H1 (cell line): ENCODE results near the gene ABCC6. TPM values are rescaled to one million over a fixed set of nuclear protein-coding genes. Genes with fewer than 3 reads are reported as not detected.

ENCODE experiments used
- CTCF ChIA-PET: fragments of 300-600 bp; sonication (Branson Sonifier 250); formaldehyde crosslinking; loops from one replicate; lab custom pipeline; 2021; ENCODE audit not compliant: partially characterized antibody; lab: Charles Lee
- POLR2A ChIA-PET: fragments of 300-600 bp; sonication (Branson Sonifier 250); formaldehyde crosslinking; loops from one replicate; lab custom pipeline; 2021; ENCODE audit warnings: inconsistent platforms; ENCODE audit not compliant: partially characterized antibody; lab: Charles Lee
- DNase-seq, 2 experiments: peaks; one replicate each; pipeline versions ENCODE4 v3.0.0 to v3.0.0-alpha.2; 2010 to 2022; ENCODE audit warnings: low spot score in 2 of 2, low read depth in 1 of 2, mixed read lengths in 1 of 2
- FAIRE-seq: peaks from 2 replicates; lab custom pipeline; 2011; peaks lifted over from hg19 to GRCh38; lab: Jason Lieb, UNC
- H2AFZ ChIP-seq: 2 replicates; pipeline ENCODE4 v1.8.1; 2012; ENCODE audit warnings: low read length, inconsistent platforms
- H2AK5ac ChIP-seq: 2 replicates; pipeline ENCODE4 v1.6.1; 2013; ENCODE audit warnings: low read depth, low read length
- H2BK120ac ChIP-seq: replicated peaks from 2 replicates; pipeline ENCODE3; 2013; ENCODE audit warnings: low read depth, low read length, inconsistent platforms
- H2BK12ac ChIP-seq: 2 replicates; pipeline ENCODE4 v1.6.1; 2013; ENCODE audit warnings: low read depth, low read length
- H2BK15ac ChIP-seq: 2 replicates; pipeline ENCODE4 v1.6.1; 2013; ENCODE audit warnings: low read length
- H2BK20ac ChIP-seq: 2 replicates; pipeline ENCODE4 v1.6.1; 2013; ENCODE audit warnings: low read length
- H2BK5ac ChIP-seq: 2 replicates; pipeline ENCODE4 v1.6.1; 2013; ENCODE audit warnings: low read depth, low read length
- H3K14ac ChIP-seq: 2 replicates; pipeline ENCODE4 v1.6.1; 2013; ENCODE audit warnings: inconsistent platforms; ENCODE audit not compliant: insufficient read length
- H3K18ac ChIP-seq: 2 replicates; pipeline ENCODE4 v1.6.1; 2013; ENCODE audit warnings: low read length; ENCODE audit errors: extremely low read depth
- H3K23ac ChIP-seq: 2 replicates; pipeline ENCODE4 v1.6.1; 2013; ENCODE audit warnings: inconsistent platforms; ENCODE audit not compliant: insufficient read length
- H3K23me2 ChIP-seq: 2 replicates; pipeline ENCODE4 v1.6.1; 2013; ENCODE audit warnings: low read depth, low read length
- H3K27ac ChIP-seq: 2 replicates; pipeline ENCODE4 v1.6.1; 2011; ENCODE audit warnings: low read depth, low read length, inconsistent platforms
- H3K27me3 ChIP-seq, 4 experiments: replicated peaks in 1 of 4; 1 replicate in 1 of 4; 2 replicates in 3 of 4; pipeline versions ENCODE4 v1.6.1 to v1.8.1; 2011 to 2013; ENCODE audit warnings: low read length in 3 of 4, mild to moderate bottlenecking in 3 of 4, inconsistent platforms in 2 of 4, mixed read lengths in 2 of 4, moderate library complexity in 1 of 4; ENCODE audit not compliant: control insufficient read depth in 3 of 4, insufficient read depth in 3 of 4; ENCODE audit errors: extremely low read depth in 1 of 4
- H3K36me3 ChIP-seq, 4 experiments: 2 replicates each; pipeline versions ENCODE4 v1.6.1 to v1.8.1; 2011 to 2013; ENCODE audit warnings: mild to moderate bottlenecking in 4 of 4, low read length in 3 of 4, moderate library complexity in 2 of 4, control low read depth in 1 of 4, inconsistent platforms in 1 of 4; ENCODE audit not compliant: insufficient read depth in 4 of 4, control insufficient read depth in 2 of 4
- H3K4ac ChIP-seq: replicated peaks from 2 replicates; pipeline ENCODE3; 2013; ENCODE audit warnings: low read length, low read depth, mixed read lengths, inconsistent platforms; ENCODE audit not compliant: insufficient read length
- H3K4me1 ChIP-seq, 4 experiments: replicated peaks in 1 of 4; 1 replicate in 1 of 4; 2 replicates in 3 of 4; pipeline versions ENCODE4 v1.6.1 to v1.8.1; 2011 to 2013; ENCODE audit warnings: low read length in 3 of 4, inconsistent platforms in 2 of 4, mixed read lengths in 1 of 4; ENCODE audit not compliant: insufficient read depth in 4 of 4, control insufficient read depth in 3 of 4
- H3K4me2 ChIP-seq, 2 experiments: 2 replicates each; pipeline versions ENCODE4 v1.6.1 to v1.8.1; 2011 to 2013; ENCODE audit warnings: low read depth in 2 of 2, low read length in 2 of 2, control low read depth in 1 of 2, inconsistent platforms in 1 of 2, mild to moderate bottlenecking in 1 of 2; ENCODE audit not compliant: insufficient read depth in 1 of 2
- H3K4me3 ChIP-seq, 4 experiments: fragments of 200-600, 300-600 bp in 1 of 4; sonication (generic), shearing (Covaris generic), sonication (Bioruptor Twin) in 1 of 4; 2 replicates each; pipeline versions ENCODE4 v1.5.1 to v1.8.1; 2011 to 2016; ENCODE audit warnings: low read length in 4 of 4, low read depth in 3 of 4, control low read depth in 2 of 4, inconsistent platforms in 2 of 4, mild to moderate bottlenecking in 2 of 4, mixed read lengths in 1 of 4, moderate library complexity in 1 of 4; ENCODE audit not compliant: insufficient read depth in 2 of 4; ENCODE audit errors: extremely low read depth in 1 of 4
- H3K56ac ChIP-seq: replicated peaks from 2 replicates; pipeline ENCODE3; 2013; ENCODE audit warnings: low read depth, mild to moderate bottlenecking, mixed read lengths, low read length, inconsistent platforms; ENCODE audit not compliant: insufficient read length
- H3K79me1 ChIP-seq: 2 replicates; pipeline ENCODE4 v1.6.1; 2013; ENCODE audit warnings: low read depth, low read length, control low read depth
- H3K79me2 ChIP-seq, 2 experiments: 2 replicates each; pipeline versions ENCODE4 v1.6.1 to v1.8.1; 2012 to 2013; ENCODE audit warnings: low read length in 2 of 2, mild to moderate bottlenecking in 2 of 2, inconsistent platforms in 1 of 2; ENCODE audit not compliant: insufficient read depth in 2 of 2, control insufficient read depth in 1 of 2
- H3K9ac ChIP-seq, 4 experiments: replicated peaks in 1 of 4; 1 replicate in 1 of 4; 2 replicates in 3 of 4; pipeline versions ENCODE4 v1.6.1 to v1.8.1; 2011 to 2013; ENCODE audit warnings: low read depth in 3 of 4, low read length in 3 of 4, control low read depth in 2 of 4, mild to moderate bottlenecking in 2 of 4, moderate library complexity in 2 of 4, inconsistent platforms in 1 of 4; ENCODE audit errors: extremely low read depth in 1 of 4
- H3K9me3 ChIP-seq, 2 experiments: 2 replicates each; pipeline versions ENCODE4 v1.6.1 to v1.8.1; 2012 to 2013; ENCODE audit warnings: mild to moderate bottlenecking in 2 of 2, moderate library complexity in 2 of 2, control low read depth in 1 of 2, inconsistent platforms in 1 of 2, low read depth in 1 of 2, low read length in 1 of 2, mixed read lengths in 1 of 2; ENCODE audit not compliant: insufficient read depth in 2 of 2
- H4K20me1 ChIP-seq, 2 experiments: replicated peaks in 1 of 2; 2 replicates each; pipeline versions ENCODE3 to v1.8.1; 2011 to 2013; ENCODE audit warnings: inconsistent platforms in 2 of 2, low read length in 2 of 2, mild to moderate bottlenecking in 1 of 2; ENCODE audit not compliant: insufficient read depth in 2 of 2, control insufficient read depth in 1 of 2
- H4K5ac ChIP-seq: 2 replicates; pipeline ENCODE4 v1.6.1; 2013; ENCODE audit warnings: low read length, low read depth, mixed read lengths, inconsistent platforms; ENCODE audit not compliant: insufficient read length
- H4K8ac ChIP-seq: 2 replicates; pipeline ENCODE4 v1.8.0; 2013; ENCODE audit warnings: mild to moderate bottlenecking, moderate library complexity, low read length, inconsistent platforms; ENCODE audit not compliant: insufficient read depth; ENCODE audit errors: extremely low read depth
- H4K91ac ChIP-seq: replicated peaks from 2 replicates; pipeline ENCODE3; 2013; ENCODE audit warnings: low read length, mixed read lengths, inconsistent platforms; ENCODE audit not compliant: insufficient read length
- ASH2L ChIP-seq: fragments of 200-600, 300-600 bp; sonication (generic); IDR thresholded peaks from one replicate; pipeline ENCODE4 v1.7.1; 2017; ENCODE audit warnings: low read length
- BRCA1 ChIP-seq: IDR thresholded peaks from 2 replicates; pipeline ENCODE4 v1.6.1; 2012; ENCODE audit warnings: low read depth, low read length, improper control_type of control experiment
- MAX ChIP-seq: IDR thresholded peaks from 2 replicates; pipeline ENCODE4 v1.6.1; 2012; ENCODE audit warnings: inconsistent platforms
- SIN3A ChIP-seq, 2 experiments: IDR thresholded peaks in 1 of 2; conservative IDR thresholded peaks in 1 of 2; 2 replicates each; pipeline ENCODE4 v1.6.1; 2011 to 2012; ENCODE audit warnings: low read length in 2 of 2, improper control_type of control experiment in 1 of 2, low read depth in 1 of 2, mild to moderate bottlenecking in 1 of 2
- SP4 ChIP-seq: IDR thresholded peaks from 2 replicates; pipeline ENCODE4 v1.6.1; 2012; ENCODE audit warnings: low read length, inconsistent platforms
- SRF ChIP-seq: IDR thresholded peaks from 2 replicates; pipeline ENCODE4 v1.6.1; 2011; ENCODE audit warnings: mild to moderate bottlenecking, low read depth, low read length, moderate library complexity
- TEAD4 ChIP-seq: IDR thresholded peaks from 2 replicates; pipeline ENCODE4 v1.6.1; 2012; ENCODE audit warnings: low read depth, low read length, inconsistent platforms, mixed read lengths
- WGBS, 2 experiments: shearing (Covaris generic) in 1 of 2; methylation state at CpG; one replicate each; pipeline versions ENCODE4 v1.1.6 to v1.1.7; 2013 to 2015; ENCODE audit warnings: low lambda C conversion rate in 2 of 2, mixed read lengths in 2 of 2, inconsistent platforms in 1 of 2, low coverage in 1 of 2, missing lambda C conversion rate in 1 of 2; ENCODE audit not compliant: insufficient replicate concordance in 2 of 2, insufficient coverage in 1 of 2, insufficient read length in 1 of 2; ENCODE audit errors: extremely low coverage in 1 of 2, missing lambda C conversion rate in 1 of 2; 5-methylcytosine and 5-hydroxymethylcytosine counted together
- polyA plus RNA-seq, 7 experiments: library from polyadenylated mRNA; depleted of rRNA in 3 of 7; stranded (reverse) in 5 of 7; unstranded in 2 of 7; fragments of >200 nt in 5 of 7; fragments of 200-250 nt in 2 of 7; gene quantifications; 1 replicate in 5 of 7; 2 replicates in 1 of 7; 4 replicates in 1 of 7; pipeline versions ENCODE4 v1.2.1 to v1.2.3, GENCODE V29; 2011 to 2013; ENCODE audit warnings: missing spikeins in 2 of 7, mixed read lengths in 2 of 7
- total RNA-seq: library from RNA; stranded (reverse); fragmentation: NEBNext Ultra II Directional; extraction: Animal tissue kit (Norgen Biotek cat#: 25700); gene quantifications from 2 replicates; pipeline ENCODE4 v1.2.1, GENCODE V29; 2021
- TF ChIP-seq, protein P1 (sequence below): IDR thresholded peaks from 2 replicates; pipeline ENCODE4 v1.6.1; 2012; ENCODE audit warnings: low read length, inconsistent platforms

Gene ABCC6
- total and polyA plus RNA-seq, 2 of the 8 experiments (the other 6 are each of a cell fraction or from before 2014, with no cell fraction given), result 1.6 to 1.8 TPM

DNA sequence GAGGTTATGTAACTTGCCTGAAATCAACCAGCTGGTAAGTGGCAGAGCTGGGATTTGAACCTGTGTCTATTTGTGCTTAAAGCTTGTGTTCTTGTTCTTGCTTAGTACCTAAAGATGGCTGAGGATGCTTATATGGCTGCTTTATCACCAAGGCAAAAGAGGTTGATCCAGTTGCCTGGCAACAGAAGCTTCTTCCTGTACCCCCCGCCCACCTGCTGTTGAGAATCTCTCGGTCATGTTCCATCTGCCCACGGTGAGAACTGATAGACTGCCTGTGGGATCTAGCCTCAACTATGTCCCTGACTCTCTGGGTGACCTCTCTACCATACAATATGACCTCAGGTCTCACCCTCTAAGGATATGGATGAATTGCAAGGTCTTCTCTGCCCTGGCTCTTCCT lies 60.7 kb downstream of the ABCC6 start:
- Histone ChIP-seq H3K4me3 (no peak overlapping the region), H3K14ac (no peak overlapping the region), H3K27me3 (no peaks in the 10 kb centered on the region), H3K36me3 (no peaks in the 10 kb centered on the region), H2BK15ac (no peak overlapping the region), H4K91ac (no peak overlapping the region), H3K23me2 (peaks cover 3% of the 10 kb centered on the region; the same call in 1 of the 2 replicates), H2AK5ac (no peak overlapping the region), H3K56ac (no peak overlapping the region), H3K4me2 (no peak overlapping the region), H3K79me1 (no peaks in the 10 kb centered on the region), H2BK120ac (no peak overlapping the region), H4K8ac (no peak overlapping the region), H3K9ac (no peak overlapping the region), H3K9me3 (peaks cover 21 to 22% of the 10 kb centered on the region in 2 experiments), H4K5ac (no peak overlapping the region), H2BK12ac (no peak overlapping the region), H3K27ac (no peak overlapping the region), H2BK5ac (no peak overlapping the region), H4K20me1 (no peaks in the 10 kb centered on the region), H2BK20ac (no peak overlapping the region), H3K79me2 (no peaks in the 10 kb centered on the region), H3K4me1 (no peaks in the 10 kb centered on the region), H3K23ac (no peak overlapping the region), H3K4ac (no peak overlapping the region), H3K18ac (no peak overlapping the region), H2AFZ (no peak overlapping the region)
- DNase-seq, result no peak
- FAIRE-seq, result no peak
- POLR2A ChIA-PET, result no interaction called here
- 90% methylated on average over 3 of the region's 3 CpGs; no CpG with 5 or more reads in 1 of the 2 experiments for WGBS, 2 experiments
- CTCF ChIA-PET, result no interaction called here
- no peak for TF ChIP-seq MAX
- no peak for TF ChIP-seq TEAD4
- no peak for TF ChIP-seq SP4
- TF ChIP-seq SIN3A (conservative IDR thresholded peaks at IDR 0.05 in 1 of 2, IDR thresholded peaks at IDR 0.05 in 1 of 2; ENCODE audit: low read depth in 1 of 2, low read length in 2 of 2), result no peak
- TF ChIP-seq SRF, result no peak
- TF ChIP-seq, protein P1, sequence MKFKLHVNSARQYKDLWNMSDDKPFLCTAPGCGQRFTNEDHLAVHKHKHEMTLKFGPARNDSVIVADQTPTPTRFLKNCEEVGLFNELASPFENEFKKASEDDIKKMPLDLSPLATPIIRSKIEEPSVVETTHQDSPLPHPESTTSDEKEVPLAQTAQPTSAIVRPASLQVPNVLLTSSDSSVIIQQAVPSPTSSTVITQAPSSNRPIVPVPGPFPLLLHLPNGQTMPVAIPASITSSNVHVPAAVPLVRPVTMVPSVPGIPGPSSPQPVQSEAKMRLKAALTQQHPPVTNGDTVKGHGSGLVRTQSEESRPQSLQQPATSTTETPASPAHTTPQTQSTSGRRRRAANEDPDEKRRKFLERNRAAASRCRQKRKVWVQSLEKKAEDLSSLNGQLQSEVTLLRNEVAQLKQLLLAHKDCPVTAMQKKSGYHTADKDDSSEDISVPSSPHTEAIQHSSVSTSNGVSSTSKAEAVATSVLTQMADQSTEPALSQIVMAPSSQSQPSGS, result no peak
- no peak for TF ChIP-seq BRCA1
- no peak for TF ChIP-seq ASH2L
